ENCODE results near the gene NPTXR. TPM values are rescaled to one million over a fixed set of nuclear protein-coding genes. Genes with fewer than 3 reads are reported as not detected.

Gene NPTXR
- total RNA-seq, 4 donors from 2014 or later: 7.9 to 21.7 (median 12.5) TPM

- H3K27ac ChIP-seq: peak overlapping the region in 3 of 4 donors; percentile 67 to 75 (median 73)
- WGBS, 2 donors (ENCODE audit: low coverage in 1 of 2): 33% methylated on average over 3 of the region's 24 CpGs; no CpG with 5 or more reads in 1 of the 2 donors
- H3K36me3 ChIP-seq: peaks cover 0 to 48% of the 10 kb centered on the region in 2 donors
- no peaks in the 10 kb centered on the region for H3K9me3 ChIP-seq
- no peak for TF ChIP-seq POLR2A (IDR thresholded peaks at IDR 0.05)
- peak; percentile 32 for TF ChIP-seq POLR2AphosphoS5 (IDR thresholded peaks at IDR 0.05)
- H3K4me1 ChIP-seq: peaks cover 19 to 93% (median 49%) of the 10 kb centered on the region in 3 donors
- ATAC-seq: no peak
- no peaks in the 10 kb centered on the region for H3K27me3 ChIP-seq
- no peak overlapping the region for H3K4me3 ChIP-seq
Observed at GRCh38 chr22:38864361-38865191, 20.7 kb upstream of the NPTXR start.

GRCh38 chr22:38863531-38864131 is 19.8 kb upstream of the NPTXR start:
- Histone ChIP-seq H3K27me3 (no peaks in the 10 kb centered on the region), H3K27ac (peak overlapping the region in 3 of 4 donors; percentile 68 to 75 (median 73)), H3K9me3 (no peaks in the 10 kb centered on the region), H3K4me1 (peaks cover 19 to 83% (median 42%) of the 10 kb centered on the region in 3 donors), H3K4me3 (no peak overlapping the region), H3K36me3 (peaks cover 0 to 40% of the 10 kb centered on the region in 2 donors)
- TF ChIP-seq POLR2AphosphoS5 (IDR thresholded peaks at IDR 0.05) (no peak), CTCF (IDR thresholded peaks at IDR 0.05) (no peak), EP300 (IDR thresholded peaks at IDR 0.05) (no peak), POLR2A (IDR thresholded peaks at IDR 0.05) (no peak)
- ATAC-seq: no peak
- WGBS, 2 donors (ENCODE audit: low coverage in 1 of 2): 46 to 63% methylated on average over 5 to 6 of the region's 12 CpGs

- Histone ChIP-seq H3K36me3 (peaks cover 0 to 30% of the 10 kb centered on the region in 2 donors), H3K27ac (peak overlapping the region in 3 of 4 donors; percentile 68 to 75 (median 73)), H3K4me1 (peaks cover 19 to 74% (median 39%) of the 10 kb centered on the region in 3 donors), H3K27me3 (no peaks in the 10 kb centered on the region), H3K4me3 (no peak overlapping the region), H3K9me3 (no peaks in the 10 kb centered on the region)
- 5 to 39% methylated on average over 3 to 5 of the region's 14 CpGs for WGBS, 2 donors (ENCODE audit: low coverage in 1 of 2)
- TF ChIP-seq POLR2AphosphoS5 (IDR thresholded peaks at IDR 0.05) (no peak), EP300 (IDR thresholded peaks at IDR 0.05) (no peak), CTCF (IDR thresholded peaks at IDR 0.05) (no peak), POLR2A (IDR thresholded peaks at IDR 0.05) (no peak)
- ATAC-seq: peak; percentile 71
Observed at GRCh38 chr22:38862375-38863329, 18.8 kb upstream of the NPTXR start.

DNA sequence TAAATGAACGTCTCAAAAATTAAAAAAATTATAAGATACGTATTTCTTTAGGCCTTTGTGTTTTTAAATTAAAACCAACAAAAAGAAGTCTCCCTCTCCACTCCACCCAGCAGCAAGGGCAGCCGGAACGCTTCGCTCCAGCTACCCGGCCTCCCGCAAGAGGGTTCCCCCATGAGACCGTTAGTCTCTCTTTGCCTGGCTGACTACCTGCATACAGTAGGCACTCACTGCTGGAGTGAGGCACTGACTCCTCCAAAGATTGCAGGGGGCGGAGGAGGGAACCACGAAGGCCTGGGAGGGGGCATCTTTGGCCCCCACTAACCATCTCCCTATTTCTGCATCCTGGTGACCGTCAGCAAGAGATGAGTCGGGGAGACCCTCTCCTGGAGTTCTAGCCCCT is 18.1 kb upstream of the NPTXR start:
- no peaks in the 10 kb centered on the region for H3K9me3 ChIP-seq
- H3K4me1 ChIP-seq: peaks cover 19 to 66% (median 39%) of the 10 kb centered on the region in 3 donors
- TF ChIP-seq POLR2AphosphoS5 (IDR thresholded peaks at IDR 0.05): no peak
- TF ChIP-seq POLR2A (IDR thresholded peaks at IDR 0.05): no peak
- no peak for TF ChIP-seq CTCF (IDR thresholded peaks at IDR 0.05)
- TF ChIP-seq EP300 (IDR thresholded peaks at IDR 0.05): no peak
- 30 to 36% methylated on average over 10 to 12 of the region's 12 CpGs for WGBS, 2 donors (ENCODE audit: low coverage in 1 of 2)
- ATAC-seq: no peak
- no peak overlapping the region for H3K4me3 ChIP-seq
- peak overlapping the region in 1 of 4 donors; percentile 75 for H3K27ac ChIP-seq
- H3K27me3 ChIP-seq: no peaks in the 10 kb centered on the region
- peaks cover 0 to 23% of the 10 kb centered on the region in 2 donors for H3K36me3 ChIP-seq
